WTC11 (cell line): ENCODE measurements around the gene VWA8. TPM values are rescaled to one million over a fixed set of nuclear protein-coding genes. Genes with fewer than 3 reads are reported as not detected.

Source experiments
- ATAC-seq: fragments of 200-7000 bp; cut with Tn5 transposase; 2 replicates; pipeline ENCODE4 v1.10.0; 2021; ENCODE audit warnings: mild to moderate bottlenecking, moderate library complexity
- CTCF ChIA-PET: fragments of 300-600 bp; sonication (Branson Sonifier 250); formaldehyde crosslinking; loops from one replicate; lab custom pipeline; 2021; ENCODE audit warnings: antibody characterized with exemption; lab: Charles Lee
- POLR2A ChIA-PET: fragments of 350-600 bp; sonication (Branson Sonifier 250); formaldehyde crosslinking; loops from one replicate; lab custom pipeline; 2021; ENCODE audit warnings: antibody characterized with exemption; lab: Charles Lee
- DNase-seq: peaks from one replicate; pipeline ENCODE4 v3.0.0; 2021; ENCODE audit warnings: low spot score
- H3K27ac Mint-ChIP-seq: 2 replicates; pipeline ENCODE4 v1.8.0; 2021; ENCODE audit warnings: mixed read lengths
- H3K27me3 Mint-ChIP-seq: 2 replicates; pipeline ENCODE4 v1.8.0; 2021; ENCODE audit warnings: low read depth, mild to moderate bottlenecking, moderate library complexity, mixed read lengths
- H3K36me3 Mint-ChIP-seq: 2 replicates; pipeline ENCODE4 v1.8.0; 2021; ENCODE audit warnings: mixed read lengths
- H3K4me1 Mint-ChIP-seq: 2 replicates; pipeline ENCODE4 v1.8.0; 2022; ENCODE audit warnings: mixed read lengths
- H3K4me3 Mint-ChIP-seq: 2 replicates; pipeline ENCODE4 v1.8.0; 2021; ENCODE audit warnings: mild to moderate bottlenecking, moderate library complexity, mixed read lengths
- H3K9me3 Mint-ChIP-seq: 2 replicates; pipeline ENCODE4 v1.8.0; 2021; ENCODE audit warnings: mixed read lengths
- CREB1 ChIP-seq: sonication (generic); formaldehyde crosslinking; IDR thresholded peaks from 2 replicates; pipeline ENCODE4 v1.8.0; 2023; ENCODE audit warnings: mild to moderate bottlenecking, missing genetic modification reagents
- FOXP1 ChIP-seq: sonication (generic); formaldehyde crosslinking; IDR thresholded peaks from 2 replicates; pipeline ENCODE4 v1.8.0; 2022; ENCODE audit warnings: missing genetic modification reagents, mild to moderate bottlenecking, moderate library complexity, borderline replicate concordance
- IRF2 ChIP-seq: sonication (generic); formaldehyde crosslinking; IDR thresholded peaks from 2 replicates; pipeline ENCODE4 v1.8.0; 2022; ENCODE audit warnings: low read depth, missing genetic modification reagents, borderline replicate concordance
- MXD4 ChIP-seq: fragments of 250-450 bp; sonication (Bioruptor Pico); IDR thresholded peaks from 2 replicates; pipeline ENCODE4 v1.8.0; 2021; ENCODE audit warnings: mild to moderate bottlenecking, moderate library complexity, borderline replicate concordance
- MYBL2 ChIP-seq: sonication (generic); formaldehyde crosslinking; IDR thresholded peaks from 2 replicates; pipeline ENCODE4 v1.8.1; 2023; ENCODE audit warnings: mild to moderate bottlenecking, moderate library complexity, missing genetic modification reagents
- NR1H2 ChIP-seq: sonication (generic); formaldehyde crosslinking; IDR thresholded peaks from 2 replicates; pipeline ENCODE4 v1.9.0; 2021; ENCODE audit warnings: mild to moderate bottlenecking, moderate library complexity, missing genetic modification reagents
- SMAD4 ChIP-seq: sonication (generic); formaldehyde crosslinking; IDR thresholded peaks from 2 replicates; pipeline ENCODE4 v1.8.0; 2022; ENCODE audit warnings: mild to moderate bottlenecking, missing genetic modification reagents
- ZNF317 ChIP-seq: sonication (generic); formaldehyde crosslinking; IDR thresholded peaks from 2 replicates; pipeline ENCODE4 v1.8.1; 2023; ENCODE audit warnings: low read depth, mild to moderate bottlenecking, moderate library complexity, missing genetic modification reagents, borderline replicate concordance
- total RNA-seq: library from RNA; stranded (reverse); gene quantifications from 3 replicates; pipeline ENCODE4 v1.2.3, GENCODE V29; 2021
- TF ChIP-seq, protein P1 (sequence below): sonication (generic); formaldehyde crosslinking; IDR thresholded peaks from 2 replicates; pipeline ENCODE4 v1.8.1; 2023; ENCODE audit warnings: mild to moderate bottlenecking, missing genetic modification reagents
- TF ChIP-seq, protein P2 (sequence below): sonication (generic); formaldehyde crosslinking; IDR thresholded peaks from 2 replicates; pipeline ENCODE4 v1.8.0; 2023; ENCODE audit warnings: missing genetic modification reagents
- TF ChIP-seq, protein P3 (sequence below): sonication (generic); formaldehyde crosslinking; IDR thresholded peaks from 2 replicates; pipeline ENCODE4 v1.8.1; 2022; ENCODE audit warnings: low read depth, mild to moderate bottlenecking, moderate library complexity, missing genetic modification reagents, borderline replicate concordance
- TF ChIP-seq, protein P4 (sequence below): sonication (generic); formaldehyde crosslinking; IDR thresholded peaks from 2 replicates; pipeline ENCODE4 v1.8.1; 2023; ENCODE audit warnings: mild to moderate bottlenecking, missing genetic modification reagents, moderate library complexity
- TF ChIP-seq, protein P5 (sequence below): sonication (generic); formaldehyde crosslinking; IDR thresholded peaks from 2 replicates; pipeline ENCODE4 v1.8.1; 2023; ENCODE audit warnings: mild to moderate bottlenecking, missing genetic modification reagents
- TF ChIP-seq, protein P6 (sequence below): sonication (generic); formaldehyde crosslinking; IDR thresholded peaks from 2 replicates; pipeline ENCODE4 v1.8.1; 2023; ENCODE audit warnings: mild to moderate bottlenecking, missing genetic modification reagents, moderate library complexity
- TF ChIP-seq, protein P7 (sequence below): fragments of 250-450 bp; sonication (Bioruptor Pico); IDR thresholded peaks from 2 replicates; pipeline ENCODE4 v1.9.0; 2021; ENCODE audit warnings: mild to moderate bottlenecking, borderline replicate concordance
- TF ChIP-seq, protein P8 (sequence below): sonication (generic); formaldehyde crosslinking; IDR thresholded peaks from 2 replicates; pipeline ENCODE4 v1.8.0; 2022; ENCODE audit warnings: mild to moderate bottlenecking, missing genetic modification reagents

Gene VWA8
- total RNA-seq, 1 experiment from 2014 or later, result 19.9 TPM

DNA sequence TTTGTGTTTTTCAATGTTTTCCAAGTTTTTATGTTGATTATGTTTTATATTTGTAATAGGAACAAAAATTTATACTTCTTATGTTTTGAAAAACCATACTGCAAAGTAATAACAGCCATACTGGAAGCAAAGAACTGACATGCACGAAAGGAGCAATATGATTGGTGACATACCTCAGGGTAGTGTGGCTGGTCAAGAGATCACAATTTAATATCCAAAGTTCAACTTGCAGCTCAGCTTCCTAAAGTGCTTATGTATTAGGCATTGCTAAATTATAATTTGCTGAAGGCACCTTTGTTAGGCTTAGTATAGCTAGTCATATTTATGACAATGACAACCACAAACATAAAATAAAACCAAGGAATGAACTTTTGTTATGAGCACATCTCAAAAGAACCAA, 25.9 kb downstream of the VWA8 start:
- H3K9me3 Mint-ChIP-seq, result no peaks in the 10 kb centered on the region
- no peak for TF ChIP-seq IRF2
- TF ChIP-seq MYBL2, result no peak
- TF ChIP-seq, protein P1, sequence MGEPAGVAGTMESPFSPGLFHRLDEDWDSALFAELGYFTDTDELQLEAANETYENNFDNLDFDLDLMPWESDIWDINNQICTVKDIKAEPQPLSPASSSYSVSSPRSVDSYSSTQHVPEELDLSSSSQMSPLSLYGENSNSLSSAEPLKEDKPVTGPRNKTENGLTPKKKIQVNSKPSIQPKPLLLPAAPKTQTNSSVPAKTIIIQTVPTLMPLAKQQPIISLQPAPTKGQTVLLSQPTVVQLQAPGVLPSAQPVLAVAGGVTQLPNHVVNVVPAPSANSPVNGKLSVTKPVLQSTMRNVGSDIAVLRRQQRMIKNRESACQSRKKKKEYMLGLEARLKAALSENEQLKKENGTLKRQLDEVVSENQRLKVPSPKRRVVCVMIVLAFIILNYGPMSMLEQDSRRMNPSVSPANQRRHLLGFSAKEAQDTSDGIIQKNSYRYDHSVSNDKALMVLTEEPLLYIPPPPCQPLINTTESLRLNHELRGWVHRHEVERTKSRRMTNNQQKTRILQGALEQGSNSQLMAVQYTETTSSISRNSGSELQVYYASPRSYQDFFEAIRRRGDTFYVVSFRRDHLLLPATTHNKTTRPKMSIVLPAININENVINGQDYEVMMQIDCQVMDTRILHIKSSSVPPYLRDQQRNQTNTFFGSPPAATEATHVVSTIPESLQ, result no peak
- TF ChIP-seq, protein P2, sequence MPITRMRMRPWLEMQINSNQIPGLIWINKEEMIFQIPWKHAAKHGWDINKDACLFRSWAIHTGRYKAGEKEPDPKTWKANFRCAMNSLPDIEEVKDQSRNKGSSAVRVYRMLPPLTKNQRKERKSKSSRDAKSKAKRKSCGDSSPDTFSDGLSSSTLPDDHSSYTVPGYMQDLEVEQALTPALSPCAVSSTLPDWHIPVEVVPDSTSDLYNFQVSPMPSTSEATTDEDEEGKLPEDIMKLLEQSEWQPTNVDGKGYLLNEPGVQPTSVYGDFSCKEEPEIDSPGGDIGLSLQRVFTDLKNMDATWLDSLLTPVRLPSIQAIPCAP (CRISPR knock-in tag), result no peak
- no peak for TF ChIP-seq MXD4 (CRISPR knock-in tag)
- TF ChIP-seq ZNF317 (CRISPR knock-in tag), result no peak
- no peak for TF ChIP-seq SMAD4
- TF ChIP-seq NR1H2 (CRISPR knock-in tag), result no peak
- CTCF ChIA-PET, result no interaction called here
- peaks cover 4% of the 10 kb centered on the region for H3K36me3 Mint-ChIP-seq
- H3K4me3 Mint-ChIP-seq, result no peak overlapping the region
- no peak overlapping the region for H3K27ac Mint-ChIP-seq
- no peaks in the 10 kb centered on the region for H3K4me1 Mint-ChIP-seq
- DNase-seq (no peak), ATAC-seq (no peak)
- no peaks in the 10 kb centered on the region for H3K27me3 Mint-ChIP-seq
- POLR2A ChIA-PET, result no interaction called here

DNA sequence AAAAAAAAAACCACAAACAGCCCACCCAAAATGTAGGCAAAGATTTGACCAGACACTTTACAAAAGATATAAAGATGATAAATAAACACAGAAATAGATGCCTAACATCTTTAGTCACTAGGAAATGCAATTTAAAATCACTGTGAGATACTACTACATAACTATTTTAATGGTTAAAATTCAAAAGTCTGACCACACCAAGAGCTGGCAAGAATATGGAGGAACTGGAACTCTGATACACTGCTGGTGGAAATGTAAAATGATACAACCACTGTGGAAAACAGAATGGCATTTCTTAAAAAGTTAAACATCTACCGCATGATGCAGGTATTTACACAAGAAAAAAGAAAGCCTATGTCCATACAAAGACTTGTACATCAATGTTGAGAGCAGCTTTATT, 26.8 kb downstream of the VWA8 start:
- H3K4me3 Mint-ChIP-seq, result no peak overlapping the region
- no peak overlapping the region for H3K27ac Mint-ChIP-seq
- ChIA-PET POLR2A (no interaction called here), CTCF (no interaction called here)
- ATAC-seq (no peak), DNase-seq (no peak)
- H3K4me1 Mint-ChIP-seq, result no peaks in the 10 kb centered on the region
- no peaks in the 10 kb centered on the region for H3K27me3 Mint-ChIP-seq
- no peaks in the 10 kb centered on the region for H3K9me3 Mint-ChIP-seq
- peaks cover 4% of the 10 kb centered on the region for H3K36me3 Mint-ChIP-seq
- TF ChIP-seq SMAD4 (no peak), MYBL2 (no peak), FOXP1 (CRISPR knock-in tag) (no peak), CREB1 (no peak)
- TF ChIP-seq, protein P3, sequence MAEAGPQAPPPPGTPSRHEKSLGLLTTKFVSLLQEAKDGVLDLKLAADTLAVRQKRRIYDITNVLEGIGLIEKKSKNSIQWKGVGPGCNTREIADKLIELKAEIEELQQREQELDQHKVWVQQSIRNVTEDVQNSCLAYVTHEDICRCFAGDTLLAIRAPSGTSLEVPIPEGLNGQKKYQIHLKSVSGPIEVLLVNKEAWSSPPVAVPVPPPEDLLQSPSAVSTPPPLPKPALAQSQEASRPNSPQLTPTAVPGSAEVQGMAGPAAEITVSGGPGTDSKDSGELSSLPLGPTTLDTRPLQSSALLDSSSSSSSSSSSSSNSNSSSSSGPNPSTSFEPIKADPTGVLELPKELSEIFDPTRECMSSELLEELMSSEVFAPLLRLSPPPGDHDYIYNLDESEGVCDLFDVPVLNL (CRISPR knock-in tag), result no peak
- TF ChIP-seq, protein P4, sequence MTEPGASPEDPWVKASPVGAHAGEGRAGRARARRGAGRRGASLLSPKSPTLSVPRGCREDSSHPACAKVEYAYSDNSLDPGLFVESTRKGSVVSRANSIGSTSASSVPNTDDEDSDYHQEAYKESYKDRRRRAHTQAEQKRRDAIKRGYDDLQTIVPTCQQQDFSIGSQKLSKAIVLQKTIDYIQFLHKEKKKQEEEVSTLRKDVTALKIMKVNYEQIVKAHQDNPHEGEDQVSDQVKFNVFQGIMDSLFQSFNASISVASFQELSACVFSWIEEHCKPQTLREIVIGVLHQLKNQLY (CRISPR knock-in tag), result no peak
- TF ChIP-seq, protein P5, sequence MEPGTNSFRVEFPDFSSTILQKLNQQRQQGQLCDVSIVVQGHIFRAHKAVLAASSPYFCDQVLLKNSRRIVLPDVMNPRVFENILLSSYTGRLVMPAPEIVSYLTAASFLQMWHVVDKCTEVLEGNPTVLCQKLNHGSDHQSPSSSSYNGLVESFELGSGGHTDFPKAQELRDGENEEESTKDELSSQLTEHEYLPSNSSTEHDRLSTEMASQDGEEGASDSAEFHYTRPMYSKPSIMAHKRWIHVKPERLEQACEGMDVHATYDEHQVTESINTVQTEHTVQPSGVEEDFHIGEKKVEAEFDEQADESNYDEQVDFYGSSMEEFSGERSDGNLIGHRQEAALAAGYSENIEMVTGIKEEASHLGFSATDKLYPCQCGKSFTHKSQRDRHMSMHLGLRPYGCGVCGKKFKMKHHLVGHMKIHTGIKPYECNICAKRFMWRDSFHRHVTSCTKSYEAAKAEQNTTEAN (CRISPR knock-in tag), result no peak
- TF ChIP-seq, protein P6, sequence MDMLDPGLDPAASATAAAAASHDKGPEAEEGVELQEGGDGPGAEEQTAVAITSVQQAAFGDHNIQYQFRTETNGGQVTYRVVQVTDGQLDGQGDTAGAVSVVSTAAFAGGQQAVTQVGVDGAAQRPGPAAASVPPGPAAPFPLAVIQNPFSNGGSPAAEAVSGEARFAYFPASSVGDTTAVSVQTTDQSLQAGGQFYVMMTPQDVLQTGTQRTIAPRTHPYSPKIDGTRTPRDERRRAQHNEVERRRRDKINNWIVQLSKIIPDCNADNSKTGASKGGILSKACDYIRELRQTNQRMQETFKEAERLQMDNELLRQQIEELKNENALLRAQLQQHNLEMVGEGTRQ (CRISPR knock-in tag), result no peak
- TF ChIP-seq, protein P7, sequence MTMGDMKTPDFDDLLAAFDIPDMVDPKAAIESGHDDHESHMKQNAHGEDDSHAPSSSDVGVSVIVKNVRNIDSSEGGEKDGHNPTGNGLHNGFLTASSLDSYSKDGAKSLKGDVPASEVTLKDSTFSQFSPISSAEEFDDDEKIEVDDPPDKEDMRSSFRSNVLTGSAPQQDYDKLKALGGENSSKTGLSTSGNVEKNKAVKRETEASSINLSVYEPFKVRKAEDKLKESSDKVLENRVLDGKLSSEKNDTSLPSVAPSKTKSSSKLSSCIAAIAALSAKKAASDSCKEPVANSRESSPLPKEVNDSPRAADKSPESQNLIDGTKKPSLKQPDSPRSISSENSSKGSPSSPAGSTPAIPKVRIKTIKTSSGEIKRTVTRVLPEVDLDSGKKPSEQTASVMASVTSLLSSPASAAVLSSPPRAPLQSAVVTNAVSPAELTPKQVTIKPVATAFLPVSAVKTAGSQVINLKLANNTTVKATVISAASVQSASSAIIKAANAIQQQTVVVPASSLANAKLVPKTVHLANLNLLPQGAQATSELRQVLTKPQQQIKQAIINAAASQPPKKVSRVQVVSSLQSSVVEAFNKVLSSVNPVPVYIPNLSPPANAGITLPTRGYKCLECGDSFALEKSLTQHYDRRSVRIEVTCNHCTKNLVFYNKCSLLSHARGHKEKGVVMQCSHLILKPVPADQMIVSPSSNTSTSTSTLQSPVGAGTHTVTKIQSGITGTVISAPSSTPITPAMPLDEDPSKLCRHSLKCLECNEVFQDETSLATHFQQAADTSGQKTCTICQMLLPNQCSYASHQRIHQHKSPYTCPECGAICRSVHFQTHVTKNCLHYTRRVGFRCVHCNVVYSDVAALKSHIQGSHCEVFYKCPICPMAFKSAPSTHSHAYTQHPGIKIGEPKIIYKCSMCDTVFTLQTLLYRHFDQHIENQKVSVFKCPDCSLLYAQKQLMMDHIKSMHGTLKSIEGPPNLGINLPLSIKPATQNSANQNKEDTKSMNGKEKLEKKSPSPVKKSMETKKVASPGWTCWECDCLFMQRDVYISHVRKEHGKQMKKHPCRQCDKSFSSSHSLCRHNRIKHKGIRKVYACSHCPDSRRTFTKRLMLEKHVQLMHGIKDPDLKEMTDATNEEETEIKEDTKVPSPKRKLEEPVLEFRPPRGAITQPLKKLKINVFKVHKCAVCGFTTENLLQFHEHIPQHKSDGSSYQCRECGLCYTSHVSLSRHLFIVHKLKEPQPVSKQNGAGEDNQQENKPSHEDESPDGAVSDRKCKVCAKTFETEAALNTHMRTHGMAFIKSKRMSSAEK (CRISPR knock-in tag), result no peak
- TF ChIP-seq, protein P8, sequence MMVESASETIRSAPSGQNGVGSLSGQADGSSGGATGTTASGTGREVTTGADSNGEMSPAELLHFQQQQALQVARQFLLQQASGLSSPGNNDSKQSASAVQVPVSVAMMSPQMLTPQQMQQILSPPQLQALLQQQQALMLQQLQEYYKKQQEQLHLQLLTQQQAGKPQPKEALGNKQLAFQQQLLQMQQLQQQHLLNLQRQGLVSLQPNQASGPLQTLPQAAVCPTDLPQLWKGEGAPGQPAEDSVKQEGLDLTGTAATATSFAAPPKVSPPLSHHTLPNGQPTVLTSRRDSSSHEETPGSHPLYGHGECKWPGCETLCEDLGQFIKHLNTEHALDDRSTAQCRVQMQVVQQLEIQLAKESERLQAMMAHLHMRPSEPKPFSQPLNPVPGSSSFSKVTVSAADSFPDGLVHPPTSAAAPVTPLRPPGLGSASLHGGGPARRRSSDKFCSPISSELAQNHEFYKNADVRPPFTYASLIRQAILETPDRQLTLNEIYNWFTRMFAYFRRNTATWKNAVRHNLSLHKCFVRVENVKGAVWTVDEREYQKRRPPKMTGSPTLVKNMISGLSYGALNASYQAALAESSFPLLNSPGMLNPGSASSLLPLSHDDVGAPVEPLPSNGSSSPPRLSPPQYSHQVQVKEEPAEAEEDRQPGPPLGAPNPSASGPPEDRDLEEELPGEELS (CRISPR knock-in tag), result no peak
- TF ChIP-seq, protein P2 (CRISPR knock-in tag), result no peak
